ENCODE results near the gene SH3PXD2A.
"Not testable (repeated sequence)": the region's sequence is repeated elsewhere in the genome, so short reads cannot be mapped to it uniquely, and the experiment has no call there.

Gene SH3PXD2A

DNA sequence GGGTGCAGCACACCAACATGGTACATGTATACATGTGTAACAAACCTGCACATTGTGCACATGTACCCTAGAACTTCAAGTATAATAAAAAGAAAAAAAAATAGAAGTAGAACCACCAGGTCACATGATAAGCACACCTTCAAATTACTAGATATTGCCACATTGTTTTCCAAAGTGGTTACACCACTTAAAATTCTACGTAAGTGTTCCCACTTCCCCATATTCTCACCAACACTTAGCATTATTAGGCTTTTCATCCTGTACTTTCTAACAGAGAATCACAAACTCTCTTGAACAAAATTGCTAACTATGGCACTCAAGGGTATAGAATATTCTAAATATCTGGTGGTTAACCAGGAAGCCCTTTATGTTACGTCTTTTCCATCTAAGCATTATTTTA is 22.6 kb downstream of the SH3PXD2A start:
- DNase-seq, result no peak

DNA sequence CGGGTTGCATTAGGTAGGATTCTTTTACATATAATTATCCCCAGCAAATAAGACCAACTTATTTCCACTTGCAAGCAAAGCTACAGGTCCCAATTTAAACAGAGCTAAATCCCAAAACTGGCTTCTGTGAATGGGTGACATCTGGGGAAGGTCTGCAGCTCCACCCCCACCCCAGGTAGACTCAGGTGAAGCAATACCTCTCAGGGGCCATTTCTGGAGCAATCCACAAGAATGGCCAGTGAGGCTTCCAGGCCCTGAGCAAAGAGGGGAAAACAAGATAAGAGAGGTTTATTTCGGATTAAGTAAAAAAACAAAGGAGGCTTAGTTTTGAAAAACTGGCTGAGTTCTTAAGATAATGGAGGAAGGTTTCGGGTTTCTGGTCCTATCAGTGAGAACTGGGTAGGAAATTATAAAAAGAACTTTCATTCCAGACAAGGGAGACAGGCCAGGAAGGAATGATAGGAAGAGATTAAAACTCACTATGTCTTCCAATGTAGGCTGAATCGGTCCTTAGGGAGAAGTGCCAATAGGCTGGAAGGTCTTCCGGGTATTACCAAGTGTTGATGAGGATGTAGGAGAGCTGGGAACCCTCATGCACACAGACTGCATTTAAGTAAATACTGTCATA is 25.4 kb downstream of the SH3PXD2A start:
- DNase-seq, result no peak

DNA sequence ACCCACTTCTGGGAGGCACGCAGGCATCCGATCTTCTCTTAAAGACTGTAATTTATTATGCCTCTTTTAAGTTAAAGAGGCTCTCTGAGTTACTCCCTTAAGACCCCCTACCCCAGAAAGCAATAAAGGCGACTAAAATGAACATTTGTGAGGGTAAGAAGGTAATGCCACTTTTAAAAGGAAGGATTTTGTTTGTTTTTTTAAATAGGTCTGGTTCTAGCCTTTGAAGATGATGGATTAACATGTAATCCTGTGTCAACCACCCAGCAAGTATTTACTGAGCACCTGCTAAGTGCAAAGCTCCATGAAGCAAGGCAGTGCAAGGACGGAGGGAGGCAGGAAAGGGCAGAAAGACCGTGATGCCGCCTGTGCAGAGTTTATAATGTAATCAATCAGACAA is 26.1 kb downstream of the SH3PXD2A start:
- no peak for DNase-seq

DNA sequence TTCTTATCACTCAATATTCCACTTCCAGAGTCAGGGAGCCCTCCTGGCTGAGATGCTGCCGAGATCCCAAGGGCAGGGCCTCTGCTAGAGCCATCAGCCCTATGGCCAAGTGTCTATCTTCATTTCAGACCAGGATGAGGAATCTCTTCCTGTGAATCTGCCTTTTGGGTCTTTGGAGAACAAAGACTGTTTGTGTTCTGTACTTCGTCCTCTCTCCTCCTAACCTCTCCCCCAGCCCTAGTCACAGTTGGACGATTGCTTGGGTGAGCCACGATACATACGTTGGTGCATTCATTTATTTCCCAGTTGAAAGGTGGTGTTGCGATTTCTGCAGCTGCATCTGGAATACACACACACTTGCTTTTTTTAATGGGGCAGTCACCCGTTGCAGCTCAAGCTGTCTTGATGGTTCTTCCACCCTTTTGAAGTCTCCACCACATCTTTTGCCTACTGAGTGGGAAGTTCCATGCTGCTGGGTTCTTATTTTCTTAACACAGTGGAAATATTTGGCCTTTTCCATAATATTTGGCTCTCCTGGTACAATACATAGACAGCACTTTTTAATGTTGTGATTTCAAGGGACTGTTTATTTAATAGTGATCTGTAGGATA is 26.7 kb downstream of the SH3PXD2A start:
- no peak for DNase-seq

DNA sequence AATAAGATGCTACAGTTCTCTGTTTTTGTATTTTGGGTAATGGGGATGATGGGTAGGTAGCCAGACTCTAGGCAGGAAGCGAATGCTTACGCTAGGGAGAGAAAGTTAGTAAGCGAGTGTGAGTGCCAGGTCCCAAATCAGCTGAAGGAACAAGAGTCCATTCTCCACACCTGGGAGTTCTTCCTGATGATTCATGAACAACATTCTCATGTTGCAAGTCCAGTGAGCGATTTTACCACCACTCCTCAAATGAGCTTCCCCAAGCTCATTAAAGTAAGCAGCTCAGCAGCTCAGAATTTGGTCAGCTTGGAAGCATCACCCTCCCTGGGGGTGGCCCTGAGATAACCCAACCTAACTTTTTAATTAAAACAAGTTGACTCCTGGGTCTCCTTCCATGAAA is 27.3 kb downstream of the SH3PXD2A start:
- DNase-seq, result no peak

DNA sequence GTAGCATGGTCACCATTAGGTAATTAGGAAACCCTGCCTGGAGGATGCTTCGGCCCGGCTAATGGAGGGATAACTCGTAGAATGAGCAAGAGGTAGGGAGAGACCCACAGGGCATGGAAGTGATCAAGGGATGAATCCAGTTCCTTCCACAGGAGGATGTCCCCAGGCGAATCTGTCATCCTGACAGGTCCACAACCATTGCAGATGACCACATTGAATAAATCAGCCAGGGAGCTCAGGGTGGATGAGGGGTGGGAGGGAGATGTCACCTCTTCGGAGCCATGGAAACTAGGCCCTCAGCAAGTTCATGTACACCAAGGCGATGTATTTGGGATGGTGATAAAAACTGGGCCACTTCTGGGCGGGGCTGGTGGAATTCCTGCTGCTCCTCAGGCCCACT is 28.5 kb downstream of the SH3PXD2A start:
- no peak for DNase-seq

DNA sequence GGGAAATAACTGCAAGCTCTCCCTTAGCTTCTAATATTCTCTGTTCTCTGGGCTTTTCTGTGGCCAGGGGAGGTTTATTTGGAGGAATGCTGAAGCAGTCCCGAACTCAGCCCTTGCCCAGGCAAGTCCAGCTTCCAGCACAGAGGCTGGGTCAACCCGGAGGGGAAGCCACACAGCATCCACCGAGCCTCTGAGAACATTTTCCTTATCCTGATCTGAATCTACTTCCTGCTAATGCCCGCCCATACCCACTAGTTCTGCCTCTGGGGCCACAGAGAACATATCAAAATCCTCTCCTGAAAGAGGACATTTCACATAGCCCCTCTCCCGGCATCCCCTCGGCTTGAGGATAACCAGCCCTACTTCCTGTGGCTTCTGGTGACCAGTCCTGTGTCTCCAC is 31.1 kb downstream of the SH3PXD2A start:
- no peak for DNase-seq

DNA sequence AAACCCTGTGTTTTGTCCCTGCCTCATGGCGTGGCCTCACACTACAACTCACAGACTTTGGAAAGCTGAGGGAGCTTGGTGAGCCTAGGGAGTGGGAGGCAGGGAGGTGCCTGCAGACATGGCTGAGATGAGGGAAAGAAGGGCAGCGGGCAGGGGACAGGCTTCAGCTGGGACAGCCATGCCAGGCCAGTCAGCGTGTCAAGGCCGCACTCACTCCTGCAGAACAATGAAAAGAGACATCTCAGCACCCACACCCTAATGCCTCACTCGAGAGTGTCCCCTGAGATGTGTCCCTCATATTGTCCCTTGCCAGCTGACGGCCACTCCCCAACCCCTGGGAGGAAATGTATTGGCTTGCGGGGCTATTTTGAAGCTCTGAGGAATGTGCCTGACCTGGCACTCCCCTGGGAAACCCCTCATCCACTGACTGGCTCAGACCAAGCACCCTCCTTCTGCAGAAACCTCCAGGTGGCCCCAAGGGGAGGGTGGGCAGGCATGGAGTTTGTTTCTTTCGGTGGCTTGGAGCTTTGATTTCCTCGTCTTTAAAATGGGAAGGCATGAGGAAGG is 31.6 kb downstream of the SH3PXD2A start:
- DNase-seq, result no peak

DNA sequence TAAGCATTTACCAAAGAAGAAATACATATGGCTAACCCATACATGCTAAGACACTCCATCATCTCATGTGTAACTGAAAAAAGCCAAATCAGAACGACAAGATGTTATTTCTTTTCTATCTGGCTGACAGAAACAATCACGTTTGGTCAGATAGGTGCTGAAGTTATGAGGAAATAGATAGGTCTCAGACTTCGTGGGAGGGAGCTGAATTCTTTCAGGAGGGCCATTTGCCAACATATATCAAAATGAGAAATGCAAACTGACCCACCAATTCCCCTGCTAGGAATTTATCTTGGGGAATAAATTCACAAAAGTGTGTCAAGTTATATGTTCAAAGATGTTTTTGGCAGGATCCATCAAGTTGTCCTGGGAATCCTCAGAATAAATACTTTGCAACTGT is 32.6 kb downstream of the SH3PXD2A start:
- no peak for DNase-seq

DNA sequence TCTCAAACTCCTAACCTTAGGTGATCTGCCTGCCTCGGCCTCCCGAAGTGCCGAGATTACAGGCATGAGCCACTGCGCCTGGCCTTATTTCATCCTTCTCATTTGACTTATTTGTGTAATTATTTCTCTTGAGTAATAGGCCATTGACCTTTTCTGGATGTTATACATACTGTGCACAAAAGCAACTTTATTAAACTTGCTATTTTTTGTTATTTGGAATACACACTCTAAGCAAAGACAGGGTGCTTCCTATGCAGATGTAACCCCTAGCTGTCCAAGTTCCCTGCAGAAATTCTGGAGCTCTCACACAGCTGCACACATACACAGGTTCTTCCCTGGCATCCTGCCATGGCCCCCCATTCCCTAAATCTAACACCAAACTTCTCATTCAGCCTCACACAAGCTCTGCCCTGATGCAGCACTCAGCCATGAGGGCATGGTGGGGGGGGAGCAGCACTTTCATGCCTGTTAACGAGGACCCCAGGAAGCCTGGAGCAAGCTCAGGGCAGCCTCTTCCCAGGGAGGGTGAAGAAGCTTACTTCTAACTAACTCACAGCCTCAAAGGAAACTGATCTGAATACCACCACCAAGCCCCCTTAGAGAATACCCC is 33.2 kb downstream of the SH3PXD2A start:
- no peak for DNase-seq

DNA sequence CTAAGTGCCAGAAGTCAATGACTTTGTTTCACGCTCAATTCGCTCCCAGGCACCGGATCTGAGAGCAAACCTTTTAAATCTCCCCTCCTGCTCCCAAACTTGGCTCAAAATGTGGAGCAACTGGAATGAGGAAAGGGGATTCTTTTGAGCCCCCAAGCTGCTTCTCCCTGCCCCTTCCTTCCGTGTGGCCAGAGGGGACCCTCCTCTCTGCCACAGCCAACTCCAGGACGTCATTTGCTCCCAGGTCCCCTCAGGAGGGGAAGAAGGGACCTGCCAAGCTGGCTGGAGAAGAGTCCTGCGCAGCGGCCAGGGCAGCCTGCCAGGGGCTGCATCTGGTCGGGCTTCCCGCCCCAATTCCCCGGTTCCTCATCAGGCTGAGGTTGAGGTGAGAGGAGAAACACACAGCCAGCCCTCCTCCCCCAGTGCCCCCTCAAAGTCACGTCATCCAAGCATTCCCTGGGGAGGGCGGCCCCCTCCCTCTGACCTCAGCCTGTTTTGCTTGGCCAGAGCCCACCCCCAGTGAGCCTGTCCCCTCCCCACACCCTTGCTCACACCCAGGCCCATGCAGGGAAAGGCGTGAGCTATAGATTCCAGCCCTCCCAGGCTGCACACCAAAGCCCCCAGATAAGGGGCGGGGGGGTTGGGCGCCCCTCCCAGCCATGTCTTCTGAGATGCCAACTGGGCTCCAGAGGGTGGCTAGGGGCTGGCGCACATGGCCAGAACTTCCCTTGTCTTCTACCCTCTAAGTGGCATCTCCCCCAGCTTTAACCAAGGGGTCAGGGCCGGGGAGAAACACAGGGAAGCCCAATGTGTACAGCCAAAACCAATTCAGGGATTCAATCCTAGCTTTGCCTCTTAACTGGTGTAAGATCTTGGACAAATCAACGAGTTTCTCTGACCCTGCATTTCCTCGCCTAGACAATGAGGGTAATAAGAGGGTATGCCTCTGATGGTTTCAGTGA is 35.0 kb downstream of the SH3PXD2A start:
- DNase-seq, result peak; percentile 72

DNA sequence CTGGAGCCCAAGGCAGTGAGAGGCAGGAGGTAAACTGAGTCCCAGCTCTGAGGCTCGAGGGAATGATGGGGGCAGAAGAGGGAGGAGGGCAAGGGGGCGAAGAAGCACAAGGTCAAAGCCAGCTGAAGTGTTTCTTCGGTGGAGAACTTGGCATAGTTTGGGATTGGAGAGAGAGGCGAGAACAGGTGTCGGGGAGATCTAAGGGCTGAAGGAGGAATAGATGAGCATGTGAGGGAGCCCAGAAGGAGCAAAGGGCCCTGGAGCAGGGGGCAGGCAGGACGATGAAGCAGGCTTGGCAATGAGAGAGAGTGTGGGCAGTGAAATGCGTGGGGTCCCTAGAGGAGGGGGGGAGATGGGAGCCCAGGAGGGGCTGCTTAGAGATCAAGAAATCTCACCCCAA is 35.9 kb downstream of the SH3PXD2A start:
- no peak for DNase-seq

DNA sequence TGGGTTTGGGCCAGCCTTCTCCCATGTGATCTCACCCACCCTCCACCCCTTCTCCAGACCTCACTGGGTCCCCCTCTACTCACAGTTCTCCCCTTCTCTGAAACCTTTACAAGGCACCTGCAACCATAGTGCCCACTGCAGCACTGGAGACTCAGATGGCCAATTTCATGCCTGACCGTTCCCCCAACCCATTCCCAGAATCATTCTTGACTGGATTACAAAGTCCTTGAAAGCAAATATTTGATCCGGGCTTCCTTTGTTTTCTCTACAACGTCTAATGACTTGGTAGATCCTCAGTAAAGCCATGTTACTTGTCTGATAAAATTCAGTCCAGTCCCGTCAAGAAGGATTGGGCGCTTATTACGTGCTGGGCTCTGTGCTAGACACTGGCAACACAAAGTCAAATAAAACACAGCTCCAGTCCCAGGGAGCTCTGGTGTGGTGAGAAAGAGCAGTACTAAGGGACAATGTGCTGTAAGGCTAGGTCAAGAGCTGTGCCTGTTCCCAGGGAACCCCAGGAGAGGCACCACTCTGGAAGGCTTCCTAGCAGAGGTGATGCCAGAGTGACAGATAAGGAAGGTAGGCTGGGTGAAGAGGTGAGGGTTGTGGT is 36.5 kb downstream of the SH3PXD2A start:
- DNase-seq, result no peak

DNA sequence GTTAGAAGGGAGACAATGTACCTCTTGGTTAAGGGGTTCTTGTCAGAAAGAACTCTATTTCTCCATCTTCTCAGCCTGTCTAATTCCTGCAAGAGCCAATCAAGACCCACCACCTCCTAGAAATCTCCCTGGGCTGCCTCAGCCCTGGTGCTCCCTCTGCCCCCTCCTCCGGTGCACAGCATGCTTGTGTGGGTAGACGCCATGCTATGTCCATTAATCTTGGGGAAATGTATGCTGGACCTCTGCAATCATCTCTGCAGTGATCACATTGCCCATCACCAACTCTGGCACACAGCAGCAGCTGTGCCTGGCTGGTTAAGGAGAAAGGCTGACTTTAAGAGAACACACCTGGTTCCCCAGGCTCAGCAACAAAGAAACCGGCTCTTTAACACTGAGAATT is 37.3 kb downstream of the SH3PXD2A start:
- DNase-seq, result no peak

DNA sequence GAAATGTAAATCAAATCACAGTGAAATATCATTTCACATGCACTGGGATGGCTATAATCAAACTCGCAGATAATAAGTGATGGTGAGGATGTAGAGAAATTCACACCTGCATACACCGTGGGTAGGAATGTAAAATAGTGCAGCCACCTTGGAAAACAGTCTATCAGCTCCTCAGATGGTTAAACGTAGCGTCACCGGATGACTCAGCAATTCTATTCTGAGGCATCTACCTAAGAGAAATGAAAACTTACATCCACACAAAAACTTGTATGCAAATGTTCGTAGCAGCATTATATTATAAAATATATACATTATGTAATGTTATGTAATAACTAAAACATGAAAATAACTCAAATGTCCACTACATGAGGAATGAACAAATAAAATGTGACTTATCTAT is 38.9 kb downstream of the SH3PXD2A start:
- no peak for DNase-seq

DNA sequence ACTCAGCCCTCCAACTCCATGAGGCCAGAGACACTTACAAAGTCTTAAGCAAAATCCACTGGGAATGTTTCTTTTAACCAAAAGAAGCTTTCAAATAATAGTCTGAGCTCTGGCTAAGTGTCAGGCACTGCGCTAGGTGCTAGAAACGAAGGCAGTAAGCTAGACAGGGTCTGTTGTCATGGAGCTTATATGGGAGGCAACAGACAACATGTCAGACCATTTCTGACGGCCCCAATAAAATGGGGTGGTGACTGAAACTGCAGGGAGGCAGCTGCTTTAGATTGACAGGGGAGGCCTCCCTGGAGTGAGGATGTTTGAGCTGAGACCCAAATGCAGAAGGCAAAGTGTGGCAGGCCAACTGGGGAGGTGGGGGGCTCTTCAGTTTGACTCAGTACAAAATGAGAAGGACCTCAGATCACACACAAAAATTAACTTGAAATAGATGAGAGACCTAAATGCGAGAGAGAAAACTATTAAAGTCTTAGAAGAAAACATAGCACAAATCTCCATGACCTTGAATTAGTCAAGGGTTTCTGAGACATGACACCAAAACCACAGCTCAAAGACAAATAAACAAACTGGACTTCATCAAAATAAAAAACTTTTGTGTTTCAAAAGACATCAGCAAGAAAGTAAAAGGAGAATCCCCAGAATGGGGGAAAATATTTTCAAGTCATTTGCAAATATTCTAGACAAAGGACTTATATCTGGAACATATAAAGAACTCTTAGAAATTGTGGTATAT is 40.6 kb downstream of the SH3PXD2A start:
- no peak for DNase-seq

DNA sequence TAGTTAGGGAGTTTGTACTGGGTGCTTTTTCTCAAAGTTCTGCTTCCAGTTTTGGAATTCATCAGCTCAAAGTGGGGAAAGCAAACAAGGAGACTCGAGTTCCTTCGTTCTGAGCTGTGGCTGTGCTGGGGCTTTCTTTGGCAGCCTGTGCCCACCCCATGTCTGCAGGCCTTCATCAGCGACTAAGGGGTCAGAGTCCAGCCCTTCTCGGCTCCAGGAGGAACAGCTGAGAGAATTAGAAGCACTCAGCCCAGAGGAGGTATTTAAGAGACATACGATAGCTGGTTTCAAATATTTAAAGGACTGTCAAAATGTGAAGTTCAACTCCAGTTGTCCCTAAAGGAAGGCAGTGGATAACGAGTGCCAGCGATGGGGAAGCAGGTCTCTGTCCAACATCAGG is 41.3 kb downstream of the SH3PXD2A start:
- no peak for DNase-seq

DNA sequence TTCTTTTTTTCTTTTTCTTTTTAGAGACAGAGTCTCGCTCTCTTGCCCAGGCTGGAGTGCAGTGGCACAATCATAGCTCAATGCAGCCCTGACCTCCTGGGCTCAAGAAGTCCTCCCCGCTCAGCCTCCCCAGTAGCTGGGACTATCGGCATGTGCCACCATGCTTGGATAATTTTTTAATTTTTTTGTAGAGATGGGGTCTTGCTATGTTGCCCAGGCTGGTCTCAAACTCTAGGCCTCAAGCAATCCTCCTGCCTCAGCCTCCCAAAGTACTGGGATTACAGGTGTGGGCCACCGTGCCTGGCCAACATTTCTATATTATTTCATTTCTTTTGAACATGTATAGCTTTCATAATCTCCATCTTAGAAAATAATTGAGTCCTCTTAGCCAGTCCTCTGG is 42.1 kb downstream of the SH3PXD2A start:
- not testable (repeated sequence) for DNase-seq

DNA sequence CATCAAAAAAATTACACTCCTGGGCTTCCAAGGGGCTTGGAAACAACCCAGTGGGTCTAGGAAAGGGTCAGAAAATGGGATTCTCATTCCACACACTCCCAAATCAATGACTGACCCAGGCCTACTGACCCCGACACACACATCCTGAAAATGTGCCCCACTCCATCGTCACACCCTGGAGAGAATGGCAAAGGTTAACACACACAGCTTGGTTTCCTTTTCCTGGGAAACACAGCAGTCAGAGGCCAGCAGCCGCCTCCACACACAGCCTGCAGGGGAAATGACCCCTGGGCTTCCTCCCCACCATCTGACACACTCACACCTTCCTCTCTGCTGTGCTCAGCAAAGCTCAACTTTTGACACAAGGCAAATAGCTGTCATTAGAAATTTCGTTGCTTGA is 42.9 kb downstream of the SH3PXD2A start:
- DNase-seq, result no peak

DNA sequence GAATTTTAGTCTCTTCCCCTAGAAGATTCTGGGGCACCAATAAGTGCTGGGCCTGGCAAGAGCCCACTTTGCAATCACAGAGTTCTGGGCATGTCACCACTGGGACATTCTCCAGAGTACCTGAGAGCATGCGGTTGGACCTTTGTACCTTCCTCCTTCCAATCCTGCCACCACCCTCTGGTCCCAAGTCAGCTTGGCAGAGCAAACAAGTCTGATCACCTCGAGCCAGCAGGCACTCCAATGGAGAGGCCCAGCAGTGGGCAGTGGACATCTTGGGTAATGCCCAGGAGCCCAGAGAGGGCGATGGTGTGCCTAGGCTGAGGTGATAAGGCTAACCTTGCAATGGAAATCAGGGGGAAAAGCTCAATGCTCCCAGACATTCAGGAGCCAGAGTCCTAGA is 43.4 kb downstream of the SH3PXD2A start:
- no peak for DNase-seq

DNA sequence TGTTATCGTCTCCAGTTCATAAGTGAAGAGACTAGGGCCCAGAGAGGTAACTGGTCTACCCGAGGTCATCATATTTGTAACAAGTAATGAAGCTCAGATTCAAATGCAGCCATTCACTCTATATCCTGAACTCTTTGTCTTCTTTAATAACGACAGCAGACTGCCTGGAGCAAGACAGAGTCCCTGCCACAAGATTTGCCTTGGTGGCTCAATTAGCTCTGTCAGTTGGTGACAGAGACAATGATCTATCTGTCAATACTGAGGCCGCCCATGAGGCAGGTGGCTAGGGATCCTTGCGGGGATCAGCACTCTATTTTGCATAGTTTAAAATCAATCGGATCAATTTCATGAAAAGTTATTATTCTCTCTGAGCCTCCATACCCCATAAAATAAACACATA is 43.9 kb downstream of the SH3PXD2A start:
- no peak for DNase-seq

DNA sequence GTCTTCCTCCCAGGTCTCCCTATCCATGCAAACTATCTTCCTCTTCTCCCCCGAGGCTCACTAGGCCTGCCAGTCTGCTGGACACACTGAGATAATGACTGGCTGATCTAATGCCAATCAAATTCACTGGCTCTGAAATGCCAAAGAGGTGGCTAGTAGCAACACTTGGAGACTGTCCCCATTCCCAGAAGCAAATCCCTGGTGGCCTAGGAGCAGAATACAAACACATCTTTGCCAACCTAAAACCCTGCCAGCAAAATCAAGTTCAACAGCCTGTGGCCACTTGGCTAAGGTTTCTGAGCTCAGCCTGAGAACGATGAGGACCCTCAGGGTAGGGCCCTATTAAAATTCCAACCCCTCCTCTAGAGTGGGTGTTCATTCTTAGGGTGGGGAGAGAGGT is 46.6 kb downstream of the SH3PXD2A start:
- DNase-seq, result no peak
